MCF 10A (cell line): Measurements from ENCODE around the gene GALNT13. TPM values are rescaled to one million over a fixed set of nuclear protein-coding genes. Genes with fewer than 3 reads are reported as not detected.

Experiments used
- BruUV-seq: library from RNA; stranded (reverse); fragments of 400-500 nt; replicated peaks from 2 replicates; lab custom pipeline; 2021; lab: Mats Ljungman, UMichigan
- CTCF ChIA-PET: fragments of 300-600 bp; sonication (Branson Sonifier 250); formaldehyde crosslinking; extraction: SDS; loops from one replicate; lab custom pipeline; 2021; ENCODE audit warnings: antibody characterized with exemption, inconsistent platforms; lab: Yijun Ruan, JAX
- POLR2A ChIA-PET: fragments of 300-600, 350-650 bp; sonication (Branson Sonifier 250); formaldehyde crosslinking; extraction: SDS; loops from one replicate; lab custom pipeline; 2020; ENCODE audit warnings: antibody characterized with exemption, inconsistent platforms; lab: Yijun Ruan, JAX
- DNase-seq: peaks from one replicate; pipeline ENCODE4 v3.0.0-alpha.2; 2018; ENCODE audit not compliant: unreplicated experiment
- H3K27ac Mint-ChIP-seq: one replicate; pipeline ENCODE4 v1.8.0; 2022; ENCODE audit warnings: mild to moderate bottlenecking, low read depth, mixed read lengths; ENCODE audit not compliant: unreplicated experiment
- H3K27me3 Mint-ChIP-seq: one replicate; pipeline ENCODE4 v1.8.0; 2022; ENCODE audit warnings: mixed read lengths; ENCODE audit not compliant: insufficient read depth, unreplicated experiment
- H3K36me3 Mint-ChIP-seq: one replicate; pipeline ENCODE4 v1.8.0; 2022; ENCODE audit warnings: mild to moderate bottlenecking, moderate library complexity, mixed read lengths; ENCODE audit not compliant: insufficient read depth, unreplicated experiment
- H3K4me1 Mint-ChIP-seq: one replicate; pipeline ENCODE4 v1.8.0; 2022; ENCODE audit warnings: mixed read lengths; ENCODE audit not compliant: insufficient read depth, unreplicated experiment
- H3K4me3 Mint-ChIP-seq: one replicate; pipeline ENCODE4 v1.8.0; 2022; ENCODE audit warnings: mild to moderate bottlenecking, moderate library complexity, mixed read lengths; ENCODE audit not compliant: unreplicated experiment
- H3K9me3 Mint-ChIP-seq: one replicate; pipeline ENCODE4 v1.8.0; 2022; ENCODE audit warnings: mixed read lengths; ENCODE audit not compliant: unreplicated experiment
- intact Hi-C: fragments of 100-400 bp; cut with micrococcal nuclease; formaldehyde crosslinking; loops from 2 replicates; pipeline ENCODE4 v1.14.1; 2022
- total RNA-seq: library from RNA; stranded (reverse); gene quantifications from 2 replicates; pipeline ENCODE4 v1.2.3, GENCODE V29; 2022
- TF ChIP-seq, protein P1 (sequence below): fragments of 200-600 bp; IDR thresholded peaks from one replicate; pipeline ENCODE4 v1.8.0; 2022; ENCODE audit warnings: antibody characterized with exemption, mild to moderate bottlenecking; ENCODE audit not compliant: unreplicated experiment

GALNT13 gene
- total RNA-seq, 1 experiment from 2014 or later: 0.54 TPM

DNA sequence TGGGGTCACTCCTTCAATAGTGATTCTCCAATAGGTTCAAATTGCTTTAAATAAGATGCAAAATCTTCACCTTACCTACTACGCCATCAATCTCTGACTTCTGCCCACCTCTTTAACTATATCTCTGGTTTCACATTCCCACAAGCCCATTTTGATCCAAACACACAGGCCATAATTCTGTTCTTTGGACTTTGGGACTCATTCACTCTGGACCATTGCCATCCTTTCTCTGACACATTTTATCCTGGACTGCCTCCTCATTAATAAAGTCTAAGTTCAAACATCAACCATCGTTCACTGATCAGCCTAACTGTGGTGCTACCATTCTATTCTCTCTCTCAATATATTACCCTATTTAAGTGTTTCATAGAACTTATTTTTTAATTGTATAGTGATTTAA is 332.2 kb downstream of the GALNT13 start:
- no peak for DNase-seq
- BruUV-seq: no TSS peak
- no peaks in the 10 kb centered on the region for H3K4me1 Mint-ChIP-seq
- H3K36me3 Mint-ChIP-seq: no peaks in the 10 kb centered on the region
- H3K9me3 Mint-ChIP-seq: no peaks in the 10 kb centered on the region
- no peak overlapping the region for H3K4me3 Mint-ChIP-seq
- H3K27ac Mint-ChIP-seq: no peak overlapping the region
- TF ChIP-seq, protein P1, sequence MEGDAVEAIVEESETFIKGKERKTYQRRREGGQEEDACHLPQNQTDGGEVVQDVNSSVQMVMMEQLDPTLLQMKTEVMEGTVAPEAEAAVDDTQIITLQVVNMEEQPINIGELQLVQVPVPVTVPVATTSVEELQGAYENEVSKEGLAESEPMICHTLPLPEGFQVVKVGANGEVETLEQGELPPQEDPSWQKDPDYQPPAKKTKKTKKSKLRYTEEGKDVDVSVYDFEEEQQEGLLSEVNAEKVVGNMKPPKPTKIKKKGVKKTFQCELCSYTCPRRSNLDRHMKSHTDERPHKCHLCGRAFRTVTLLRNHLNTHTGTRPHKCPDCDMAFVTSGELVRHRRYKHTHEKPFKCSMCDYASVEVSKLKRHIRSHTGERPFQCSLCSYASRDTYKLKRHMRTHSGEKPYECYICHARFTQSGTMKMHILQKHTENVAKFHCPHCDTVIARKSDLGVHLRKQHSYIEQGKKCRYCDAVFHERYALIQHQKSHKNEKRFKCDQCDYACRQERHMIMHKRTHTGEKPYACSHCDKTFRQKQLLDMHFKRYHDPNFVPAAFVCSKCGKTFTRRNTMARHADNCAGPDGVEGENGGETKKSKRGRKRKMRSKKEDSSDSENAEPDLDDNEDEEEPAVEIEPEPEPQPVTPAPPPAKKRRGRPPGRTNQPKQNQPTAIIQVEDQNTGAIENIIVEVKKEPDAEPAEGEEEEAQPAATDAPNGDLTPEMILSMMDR: no peak
- H3K27me3 Mint-ChIP-seq: peaks cover 11% of the 10 kb centered on the region
- intact Hi-C loops: no loop called here
- CTCF ChIA-PET: no interaction called here
- POLR2A ChIA-PET: no interaction called here

DNA sequence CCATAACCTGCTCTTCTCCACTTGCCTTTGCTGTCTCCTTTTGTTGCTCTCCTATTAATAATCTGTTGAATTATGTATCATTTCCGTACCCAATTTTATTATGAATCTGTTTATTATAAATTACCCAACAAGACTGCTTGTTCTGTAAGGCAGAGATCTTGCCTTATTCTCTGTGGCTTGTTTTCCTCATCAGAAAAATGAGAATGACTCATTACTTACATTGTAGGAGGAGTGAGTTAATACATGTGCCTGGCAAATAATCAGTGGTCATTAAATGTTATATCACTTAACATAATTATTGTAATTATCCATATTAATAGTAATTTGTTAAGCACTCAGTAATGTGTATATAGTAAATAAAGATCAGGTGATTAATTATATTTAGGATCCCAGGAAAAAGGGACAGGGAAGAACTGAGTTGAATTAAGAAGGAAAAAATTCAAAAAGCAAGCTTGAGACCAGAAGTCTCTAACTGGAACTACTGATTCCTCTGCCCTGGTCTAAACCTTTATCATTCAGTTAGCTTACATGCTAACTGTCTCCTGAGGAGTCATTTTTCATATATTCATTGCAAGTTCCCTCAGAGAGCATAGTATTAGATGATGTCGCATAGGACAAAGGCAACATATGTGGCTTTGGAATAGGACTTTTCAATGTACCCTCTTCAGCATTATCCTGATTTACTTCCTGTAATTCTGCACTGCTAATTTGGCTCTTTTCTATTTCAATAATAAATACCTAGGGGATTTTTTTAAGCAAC is 335.7 kb downstream of the GALNT13 start:
- Mint-ChIP-seq H3K4me1 (no peaks in the 10 kb centered on the region), H3K36me3 (no peaks in the 10 kb centered on the region), H3K9me3 (no peaks in the 10 kb centered on the region), H3K27ac (no peak overlapping the region), H3K4me3 (no peak overlapping the region), H3K27me3 (peaks cover 24% of the 10 kb centered on the region)
- ChIA-PET CTCF (no interaction called here), POLR2A (interaction anchor here (0.7 kb wide), 1 partner anchor 149 kb away, joined by 3 read pairs; no protein-coding TSS in a partner anchor)
- intact Hi-C loops: no loop called here
- no TSS peak for BruUV-seq
- TF ChIP-seq, protein P1: no peak
- DNase-seq: no peak

DNA sequence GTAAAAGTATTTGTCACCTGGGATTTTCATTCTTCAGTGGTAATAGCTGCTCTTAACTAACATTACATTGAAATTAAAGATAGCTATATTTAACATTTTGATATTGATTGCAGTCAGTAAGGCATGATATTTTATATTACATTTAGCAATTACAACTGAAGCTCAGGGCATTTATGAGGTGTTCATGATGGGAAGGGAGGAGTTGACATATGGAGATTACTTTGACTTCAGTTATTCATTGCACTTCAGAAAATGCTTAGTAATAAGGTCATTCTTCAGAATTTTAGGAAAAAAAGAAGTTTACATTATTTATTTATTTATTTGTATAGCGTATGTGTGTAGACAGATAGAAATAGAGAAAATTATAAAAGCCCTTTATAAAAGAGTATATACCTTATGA is 352.0 kb downstream of the GALNT13 start:
- no peak for DNase-seq
- no peaks in the 10 kb centered on the region for H3K36me3 Mint-ChIP-seq
- no peaks in the 10 kb centered on the region for H3K4me1 Mint-ChIP-seq
- H3K4me3 Mint-ChIP-seq: no peak overlapping the region
- TF ChIP-seq, protein P1: no peak
- peaks cover 23% of the 10 kb centered on the region for H3K27me3 Mint-ChIP-seq
- BruUV-seq: no TSS peak
- intact Hi-C loops: no loop called here
- ChIA-PET POLR2A (no interaction called here), CTCF (interaction anchor here (0.6 kb wide), 1 partner anchor 1145 kb away, joined by 3 read pairs; no protein-coding TSS in a partner anchor)
- no peak overlapping the region for H3K27ac Mint-ChIP-seq
- H3K9me3 Mint-ChIP-seq: no peaks in the 10 kb centered on the region

DNA sequence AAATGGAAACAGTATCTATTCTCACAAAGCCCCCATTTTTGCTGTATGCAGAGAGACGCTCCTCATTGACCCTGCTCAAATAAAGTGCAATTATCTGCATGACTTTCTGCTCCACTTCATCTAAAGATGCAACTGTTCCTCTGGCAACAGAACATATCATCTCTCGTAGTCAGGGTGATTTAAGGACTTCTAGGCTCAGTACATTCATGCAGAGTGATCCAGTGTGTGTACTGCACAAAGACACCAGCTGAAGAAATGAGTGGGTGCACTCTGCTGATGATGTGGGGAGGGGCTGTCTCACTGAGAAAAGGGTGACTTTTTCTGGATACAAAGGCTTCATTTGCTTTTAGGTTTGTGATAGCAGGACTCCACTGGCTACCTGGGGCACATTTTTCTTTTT is 355.2 kb downstream of the GALNT13 start:
- Mint-ChIP-seq H3K4me3 (no peak overlapping the region), H3K27me3 (peaks cover 23% of the 10 kb centered on the region), H3K9me3 (no peaks in the 10 kb centered on the region), H3K36me3 (no peaks in the 10 kb centered on the region), H3K4me1 (no peaks in the 10 kb centered on the region), H3K27ac (no peak overlapping the region)
- no TSS peak for BruUV-seq
- DNase-seq: no peak
- ChIA-PET CTCF (no interaction called here), POLR2A (no interaction called here)
- TF ChIP-seq, protein P1: no peak
- intact Hi-C loops: no loop called here
